Stimulated activated CD4-positive, alpha-beta T cell treated with anti-CD3 and anti-CD28 coated beads, TNF-alpha, amount 100 ng/mL, for 1 hour (primary cell): Measurements from ENCODE around the gene EXOC3L4.
"Not testable (repeated sequence)": the region's sequence is repeated elsewhere in the genome, so short reads cannot be mapped to it uniquely, and the experiment has no call there.

Experiments used
- DNase-seq, 3 donors: peaks; one replicate each; pipeline ENCODE4 v3.0.0-alpha.2; 2020; ENCODE audit warnings: low read depth in 3 of 3, low spot score in 1 of 3

Gene EXOC3L4

GRCh38 chr14:103105580-103106150, 11.1 kb downstream of the EXOC3L4 start:
- no peak for DNase-seq

DNA sequence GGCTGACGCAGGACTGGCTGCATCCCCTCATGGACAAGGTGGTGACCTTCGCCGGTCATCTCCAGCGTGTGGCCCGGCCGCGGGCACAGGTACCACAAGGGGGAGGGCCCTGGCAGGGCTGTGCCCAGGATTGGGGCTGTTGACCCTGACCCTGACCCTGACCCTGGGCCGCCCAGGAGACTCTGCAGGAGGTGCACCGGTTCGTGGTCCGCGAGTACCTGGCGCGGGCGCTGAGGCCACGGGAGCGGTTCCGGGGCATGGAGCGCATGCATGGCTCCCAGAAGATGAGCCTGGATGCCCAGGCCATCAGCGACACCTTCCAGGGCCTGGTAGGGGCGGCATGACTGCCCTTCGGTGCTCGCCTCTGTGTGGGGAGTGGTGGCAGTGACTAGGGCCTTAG, 12.9 kb downstream of the EXOC3L4 start:
- DNase-seq, result no peak

DNA sequence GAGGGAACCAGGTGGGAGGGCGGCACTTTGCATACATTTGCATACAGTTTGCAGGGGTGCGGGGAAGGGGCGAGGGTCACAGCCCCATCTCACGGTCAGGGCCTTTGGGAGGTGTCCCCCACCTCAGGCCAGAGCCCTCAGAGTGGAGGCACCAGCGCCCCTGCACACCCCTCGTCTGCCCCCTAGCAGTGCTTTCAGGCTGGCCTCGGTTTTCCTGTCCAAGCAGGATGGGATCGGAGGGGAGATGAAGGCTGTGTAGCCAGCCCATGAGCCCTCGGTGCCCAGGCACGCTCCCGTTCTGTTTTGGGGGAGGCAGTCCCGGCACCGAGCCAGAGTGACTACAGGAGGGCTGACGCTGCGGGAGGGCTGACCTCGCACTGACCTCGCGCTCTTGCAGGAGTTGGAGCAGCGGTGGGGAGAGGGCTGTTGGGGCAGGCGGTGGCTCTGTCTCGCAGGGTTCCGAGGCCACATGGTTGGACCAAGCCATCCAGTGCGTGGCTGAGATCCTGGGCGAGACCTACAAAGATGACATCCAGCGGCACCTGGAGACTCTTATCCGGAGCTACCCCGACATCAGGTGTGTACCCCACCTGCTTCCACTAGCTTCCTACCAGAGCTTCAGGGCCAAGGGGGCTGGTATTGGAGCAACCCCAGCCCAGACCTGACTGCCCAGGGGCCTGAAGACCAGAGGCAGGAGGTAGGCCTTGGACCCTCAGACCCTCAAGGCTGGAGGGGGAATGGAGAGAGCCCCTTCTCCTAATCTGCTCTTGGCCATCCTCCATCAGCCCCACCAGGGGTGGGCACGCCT, 13.6 kb downstream of the EXOC3L4 start:
- no peak for DNase-seq

GRCh38 chr14:103108749-103109207, 14.3 kb downstream of the EXOC3L4 start:
- no peak for DNase-seq

- DNase-seq, result no peak
Measured at GRCh38 chr14:103109535-103110441, 15.3 kb downstream of the EXOC3L4 start.

DNA sequence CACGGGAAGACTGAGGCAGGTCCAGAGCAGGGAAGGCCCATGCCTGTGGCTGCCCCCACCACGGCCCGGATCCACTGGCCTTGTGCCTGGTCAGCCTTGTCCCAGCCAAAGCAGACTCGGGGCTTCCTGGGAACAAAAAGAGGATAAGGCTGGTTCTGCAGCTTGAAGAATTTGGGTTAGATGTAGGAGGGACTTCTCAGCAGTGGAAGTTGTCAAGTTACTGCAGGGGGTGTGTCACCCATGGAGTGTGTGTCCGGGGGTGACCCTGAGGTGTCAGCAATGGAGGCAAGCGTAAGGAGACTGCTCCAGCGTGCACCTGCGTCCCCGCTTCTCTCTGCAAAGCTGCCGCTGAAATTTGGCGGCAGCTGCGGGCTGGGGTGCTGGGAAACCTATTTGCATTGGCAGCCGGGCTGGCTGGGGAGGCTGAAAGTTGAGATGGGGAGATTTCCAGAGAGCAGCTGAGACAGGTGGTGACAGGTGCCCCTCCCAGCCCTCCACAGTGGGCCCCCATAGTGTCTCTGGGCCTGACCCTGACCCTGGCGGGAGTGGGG, 16.2 kb downstream of the EXOC3L4 start:
- no peak for DNase-seq

DNA sequence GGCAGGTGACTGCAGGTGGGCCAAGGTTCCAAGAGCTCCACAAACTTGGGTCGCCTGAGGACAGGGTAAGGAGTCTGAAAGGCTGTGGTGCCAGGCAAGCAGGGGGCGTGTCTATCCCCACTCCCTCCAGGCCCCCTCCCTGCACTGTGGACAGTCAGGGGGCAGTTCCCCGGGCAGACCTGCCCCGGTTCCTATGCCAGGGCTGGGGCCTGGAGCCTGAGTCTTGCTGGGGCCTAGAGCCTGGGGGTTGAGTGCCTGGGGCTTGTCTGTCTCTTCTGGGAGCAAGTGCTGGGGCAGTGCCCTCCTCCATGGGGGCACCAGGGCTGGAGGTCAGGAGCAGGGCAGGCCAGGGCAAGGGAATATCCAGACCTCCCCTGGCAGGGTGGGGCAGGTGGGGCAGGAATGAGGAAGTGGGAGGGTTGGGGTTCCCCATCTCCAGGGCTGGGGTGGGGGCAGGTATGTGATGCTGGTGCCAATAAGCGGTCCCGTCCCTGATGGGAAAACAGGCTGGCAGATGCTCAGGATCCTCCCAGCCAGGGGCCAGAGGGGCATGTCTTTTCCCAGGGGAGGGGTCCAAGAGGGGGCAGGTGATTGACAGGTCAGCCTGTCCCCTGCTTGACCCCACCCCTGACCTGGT, 16.8 kb downstream of the EXOC3L4 start:
- DNase-seq, result no peak

DNA sequence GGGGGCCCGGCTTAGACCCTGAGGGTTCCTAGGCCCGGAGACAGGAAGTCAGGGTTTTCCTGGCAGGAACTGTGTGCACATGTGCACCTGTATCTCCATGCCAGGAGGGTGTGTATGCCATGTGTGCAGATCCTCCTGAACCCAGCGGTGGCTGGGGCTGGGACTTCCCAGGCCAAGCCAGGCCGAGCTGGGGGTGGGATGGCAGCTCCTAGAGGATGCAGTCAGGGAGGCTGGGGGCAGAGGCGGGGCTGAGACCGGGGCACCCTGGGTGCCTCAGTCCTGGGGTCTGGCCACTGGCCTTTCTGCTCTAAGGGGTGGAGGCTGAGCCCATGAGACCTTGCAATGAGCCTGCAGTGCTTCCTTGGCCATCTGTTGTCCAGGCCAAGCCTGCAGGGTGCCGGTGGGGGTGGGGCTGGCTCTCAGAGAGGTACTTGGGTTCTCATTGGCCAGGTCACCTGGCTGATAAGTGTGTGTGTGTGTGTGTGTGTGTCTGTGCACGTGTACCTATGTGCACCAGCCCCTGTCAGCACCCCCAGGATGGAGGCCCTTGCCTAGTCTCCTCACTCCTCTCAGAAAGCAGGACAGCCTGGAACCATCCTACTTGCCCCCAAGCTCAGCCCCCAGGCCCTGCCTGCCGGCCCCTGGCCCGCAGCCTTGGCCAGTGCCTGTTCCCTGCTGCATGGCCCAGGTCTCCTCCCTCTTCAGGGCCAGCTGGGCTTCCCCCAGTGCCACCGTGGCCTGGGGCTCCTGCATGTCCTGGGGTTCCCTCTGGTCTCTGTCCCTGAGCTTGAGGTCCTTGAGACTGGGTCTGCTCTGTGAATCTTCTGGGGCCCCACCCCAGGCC, 18.1 kb downstream of the EXOC3L4 start:
- DNase-seq, result no peak

- no peak for DNase-seq
Measured at GRCh38 chr14:103113303-103113702, 18.8 kb downstream of the EXOC3L4 start.

GRCh38 chr14:103113774-103114173, 19.2 kb downstream of the EXOC3L4 start:
- no peak for DNase-seq

GRCh38 chr14:103115086-103115679, 20.7 kb downstream of the EXOC3L4 start:
- not testable (repeated sequence) for DNase-seq

GRCh38 chr14:103115845-103116572, 21.5 kb downstream of the EXOC3L4 start:
- DNase-seq, result no peak

GRCh38 chr14:103116636-103117035, 22.1 kb downstream of the EXOC3L4 start:
- DNase-seq, result no peak

DNA sequence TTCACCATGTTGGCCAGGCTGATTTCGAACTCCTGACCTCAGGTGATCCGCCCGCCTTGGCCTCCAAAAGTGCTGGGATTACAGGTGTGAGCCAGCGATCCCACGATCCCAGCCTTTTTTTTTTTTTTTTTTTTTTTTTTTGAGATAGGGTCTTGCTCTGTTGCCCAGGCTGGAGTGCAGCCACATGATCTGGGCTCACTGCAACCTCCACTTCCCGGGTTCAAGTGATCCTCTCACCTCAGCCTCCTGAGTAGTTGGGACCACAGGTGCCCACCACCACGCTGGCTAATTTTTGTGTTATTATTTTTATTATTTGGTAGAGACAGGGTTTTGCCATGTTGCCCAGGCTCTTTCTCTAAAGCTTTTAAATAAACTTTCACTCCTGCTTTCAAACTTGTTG, 23.0 kb downstream of the EXOC3L4 start:
- not testable (repeated sequence) for DNase-seq

- no peak for DNase-seq
Measured at GRCh38 chr14:103118018-103118662, 23.6 kb downstream of the EXOC3L4 start.

GRCh38 chr14:103118663-103119404, 24.3 kb downstream of the EXOC3L4 start:
- DNase-seq, result no peak

GRCh38 chr14:103119527-103119926, 25.0 kb downstream of the EXOC3L4 start:
- DNase-seq, result not testable (repeated sequence)
